ENCODE measurements around the gene ENOPH1. TPM values are rescaled to one million over a fixed set of nuclear protein-coding genes. Genes with fewer than 3 reads are reported as not detected.
"Not testable (repeated sequence)": the region's sequence is repeated elsewhere in the genome, so short reads cannot be mapped to it uniquely, and the experiment has no call there.

The ENOPH1 gene
- total RNA-seq, 1 experiment from 2014 or later, result 78.3 TPM

GRCh38 chr4:82473621-82474164 is 43.3 kb downstream of the ENOPH1 start:
- Mint-ChIP-seq H3K27me3 (ENCODE audit: low read depth) (no peaks in the 10 kb centered on the region), H3K4me3 (no peak overlapping the region), H3K9me3 (peaks cover 6% of the 10 kb centered on the region), H3K27ac (no peak overlapping the region), H3K36me3 (no peaks in the 10 kb centered on the region; the same call in 1 of the 2 replicates), H3K4me1 (peaks cover 18% of the 10 kb centered on the region)
- ATAC-seq (no peak), DNase-seq (ENCODE audit: low spot score) (no peak)
- ChIA-PET CTCF (interaction anchor here (0.7 to 1.5 kb wide), 6 partner anchors 11 to 269 kb away, joined by 3 to 8 read pairs (median 4); no protein-coding TSS in a partner anchor), POLR2A (no interaction called here)
- no peak for TF ChIP-seq RORB (CRISPR knock-in tag; IDR thresholded peaks at IDR 0.05)
- TF ChIP-seq SOX15 (CRISPR knock-in tag; IDR thresholded peaks at IDR 0.05), result no peak
- no peak for TF ChIP-seq ATF1 (CRISPR knock-in tag; IDR thresholded peaks at IDR 0.05)
- no peak for TF ChIP-seq TP53 (CRISPR knock-in tag; IDR thresholded peaks at IDR 0.05)
- TF ChIP-seq, protein P1, sequence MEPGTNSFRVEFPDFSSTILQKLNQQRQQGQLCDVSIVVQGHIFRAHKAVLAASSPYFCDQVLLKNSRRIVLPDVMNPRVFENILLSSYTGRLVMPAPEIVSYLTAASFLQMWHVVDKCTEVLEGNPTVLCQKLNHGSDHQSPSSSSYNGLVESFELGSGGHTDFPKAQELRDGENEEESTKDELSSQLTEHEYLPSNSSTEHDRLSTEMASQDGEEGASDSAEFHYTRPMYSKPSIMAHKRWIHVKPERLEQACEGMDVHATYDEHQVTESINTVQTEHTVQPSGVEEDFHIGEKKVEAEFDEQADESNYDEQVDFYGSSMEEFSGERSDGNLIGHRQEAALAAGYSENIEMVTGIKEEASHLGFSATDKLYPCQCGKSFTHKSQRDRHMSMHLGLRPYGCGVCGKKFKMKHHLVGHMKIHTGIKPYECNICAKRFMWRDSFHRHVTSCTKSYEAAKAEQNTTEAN (CRISPR knock-in tag; IDR thresholded peaks at IDR 0.05), result no peak
- TF ChIP-seq TEAD1 (CRISPR knock-in tag; IDR thresholded peaks at IDR 0.05), result no peak
- no peak for TF ChIP-seq CBFB (CRISPR knock-in tag; IDR thresholded peaks at IDR 0.05; ENCODE audit: low read depth)
- TF ChIP-seq NFATC4 (CRISPR knock-in tag; IDR thresholded peaks at IDR 0.05), result no peak
- TF ChIP-seq, protein P2, sequence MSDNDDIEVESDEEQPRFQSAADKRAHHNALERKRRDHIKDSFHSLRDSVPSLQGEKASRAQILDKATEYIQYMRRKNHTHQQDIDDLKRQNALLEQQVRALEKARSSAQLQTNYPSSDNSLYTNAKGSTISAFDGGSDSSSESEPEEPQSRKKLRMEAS (CRISPR knock-in tag; IDR thresholded peaks at IDR 0.05), result no peak
- TF ChIP-seq, protein P3, sequence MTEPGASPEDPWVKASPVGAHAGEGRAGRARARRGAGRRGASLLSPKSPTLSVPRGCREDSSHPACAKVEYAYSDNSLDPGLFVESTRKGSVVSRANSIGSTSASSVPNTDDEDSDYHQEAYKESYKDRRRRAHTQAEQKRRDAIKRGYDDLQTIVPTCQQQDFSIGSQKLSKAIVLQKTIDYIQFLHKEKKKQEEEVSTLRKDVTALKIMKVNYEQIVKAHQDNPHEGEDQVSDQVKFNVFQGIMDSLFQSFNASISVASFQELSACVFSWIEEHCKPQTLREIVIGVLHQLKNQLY (CRISPR knock-in tag; IDR thresholded peaks at IDR 0.05), result no peak
- no peak for TF ChIP-seq ERG (CRISPR knock-in tag; IDR thresholded peaks at IDR 0.05)

DNA sequence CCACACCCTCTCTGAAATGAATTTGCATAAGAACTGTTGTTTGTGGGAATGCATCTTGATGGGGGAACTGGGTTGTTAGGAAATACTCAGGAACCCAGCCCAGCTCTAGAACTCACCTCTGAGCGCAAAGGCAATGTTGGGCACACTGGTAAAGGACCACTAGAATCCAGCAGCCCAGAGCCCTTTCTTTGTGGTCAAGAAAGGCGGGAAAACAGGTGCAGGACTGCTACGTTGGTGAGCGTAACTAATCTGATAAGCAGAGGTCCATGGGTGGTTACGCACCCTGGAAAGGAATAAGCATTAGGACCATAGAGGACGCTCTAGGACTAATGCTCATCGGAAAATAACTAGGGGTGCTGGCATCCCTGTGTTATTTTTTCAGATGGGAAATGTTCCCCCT is 45.5 kb downstream of the ENOPH1 start:
- Mint-ChIP-seq H3K9me3 (peaks cover 16% of the 10 kb centered on the region), H3K4me1 (peaks cover 18% of the 10 kb centered on the region)
- H3K27me3 Mint-ChIP-seq (ENCODE audit: low read depth); H3K36me3 Mint-ChIP-seq; CTCF ChIA-PET; DNase-seq (ENCODE audit: low spot score); ATAC-seq; POLR2A ChIA-PET; H3K4me3 Mint-ChIP-seq; H3K27ac Mint-ChIP-seq: not testable (repeated sequence)

GRCh38 chr4:82477469-82477868 is 47.1 kb downstream of the ENOPH1 start:
- POLR2A ChIA-PET, result not testable (repeated sequence)

GRCh38 chr4:82479562-82479961 is 49.2 kb downstream of the ENOPH1 start:
- Mint-ChIP-seq H3K4me1 (peaks cover 18% of the 10 kb centered on the region), H3K9me3 (peaks cover 16% of the 10 kb centered on the region), H3K4me3 (no peak overlapping the region), H3K27me3 (ENCODE audit: low read depth) (no peaks in the 10 kb centered on the region), H3K36me3 (no peaks in the 10 kb centered on the region; the same call in 1 of the 2 replicates), H3K27ac (no peak overlapping the region)
- POLR2A ChIA-PET, result interaction anchor here (0.6 kb wide), 1 partner anchor 113 kb away, joined by 5 read pairs; no protein-coding TSS in a partner anchor
- CTCF ChIA-PET, result interaction anchor here (0.6 kb wide), 1 partner anchor 206 kb away, joined by 3 read pairs; no protein-coding TSS in a partner anchor
- DNase-seq (ENCODE audit: low spot score) (no peak), ATAC-seq (no peak)
- TF ChIP-seq ZNF219 (CRISPR knock-in tag; IDR thresholded peaks at IDR 0.05; ENCODE audit: borderline replicate concordance) (no peak), ZNF317 (CRISPR knock-in tag; IDR thresholded peaks at IDR 0.05; ENCODE audit: borderline replicate concordance, low read depth) (no peak), ZNF416 (CRISPR knock-in tag; IDR thresholded peaks at IDR 0.05) (no peak), KAT7 (CRISPR knock-in tag; IDR thresholded peaks at IDR 0.05; ENCODE audit: borderline replicate concordance) (no peak), SOX15 (CRISPR knock-in tag; IDR thresholded peaks at IDR 0.05) (no peak), USF1 (CRISPR knock-in tag; IDR thresholded peaks at IDR 0.05) (no peak), USF2 (CRISPR knock-in tag; IDR thresholded peaks at IDR 0.05) (no peak), ATF1 (CRISPR knock-in tag; IDR thresholded peaks at IDR 0.05) (no peak), MYBL2 (CRISPR knock-in tag; IDR thresholded peaks at IDR 0.05) (no peak), ZNF138 (CRISPR knock-in tag; conservative IDR thresholded peaks at IDR 0.05) (no peak), NFATC4 (CRISPR knock-in tag; IDR thresholded peaks at IDR 0.05) (no peak)
- TF ChIP-seq, protein P4, sequence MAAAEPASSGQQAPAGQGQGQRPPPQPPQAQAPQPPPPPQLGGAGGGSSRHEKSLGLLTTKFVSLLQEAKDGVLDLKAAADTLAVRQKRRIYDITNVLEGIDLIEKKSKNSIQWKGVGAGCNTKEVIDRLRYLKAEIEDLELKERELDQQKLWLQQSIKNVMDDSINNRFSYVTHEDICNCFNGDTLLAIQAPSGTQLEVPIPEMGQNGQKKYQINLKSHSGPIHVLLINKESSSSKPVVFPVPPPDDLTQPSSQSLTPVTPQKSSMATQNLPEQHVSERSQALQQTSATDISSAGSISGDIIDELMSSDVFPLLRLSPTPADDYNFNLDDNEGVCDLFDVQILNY (CRISPR knock-in tag; IDR thresholded peaks at IDR 0.05), result no peak
- TF ChIP-seq, protein P5, sequence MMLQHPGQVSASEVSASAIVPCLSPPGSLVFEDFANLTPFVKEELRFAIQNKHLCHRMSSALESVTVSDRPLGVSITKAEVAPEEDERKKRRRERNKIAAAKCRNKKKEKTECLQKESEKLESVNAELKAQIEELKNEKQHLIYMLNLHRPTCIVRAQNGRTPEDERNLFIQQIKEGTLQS (CRISPR knock-in tag; conservative IDR thresholded peaks at IDR 0.05), result no peak

More at GRCh38 chr4:82477469-82477868, 47.1 kb downstream of the ENOPH1 start:
- H3K36me3 Mint-ChIP-seq; H3K27me3 Mint-ChIP-seq (ENCODE audit: low read depth); H3K4me3 Mint-ChIP-seq; ATAC-seq; DNase-seq (ENCODE audit: low spot score); CTCF ChIA-PET; H3K27ac Mint-ChIP-seq: not testable (repeated sequence)
- Mint-ChIP-seq H3K9me3 (peaks cover 16% of the 10 kb centered on the region), H3K4me1 (peaks cover 18% of the 10 kb centered on the region)

Data from WTC11 (cell line).